Endodermal cell (in vitro differentiated cells): Measurements from ENCODE around the gene GRID1. TPM values are rescaled to one million over a fixed set of nuclear protein-coding genes. Genes with fewer than 3 reads are reported as not detected.
A peak's percentile ranks its signal among the peaks of the same experiment; 100 is the strongest.
"Not testable (repeated sequence)": the region's sequence is repeated elsewhere in the genome, so short reads cannot be mapped to it uniquely, and the experiment has no call there.

Experiments
- DNase-seq: peaks from one replicate; pipeline ENCODE4 v3.0.0-alpha.2; 2017
- H3K27ac ChIP-seq: 2 replicates; pipeline ENCODE4 v1.5.1; 2013; ENCODE audit warnings: mild to moderate bottlenecking, low read depth, low read length, moderate library complexity
- H3K27me3 ChIP-seq: 2 replicates; pipeline ENCODE4 v1.6.1; 2013; ENCODE audit warnings: mild to moderate bottlenecking, low read length, moderate library complexity; ENCODE audit not compliant: insufficient read depth, control insufficient read depth, poor library complexity, severe bottlenecking
- H3K36me3 ChIP-seq: 2 replicates; pipeline ENCODE4 v1.7.0; 2013; ENCODE audit warnings: mild to moderate bottlenecking, low read length, moderate library complexity; ENCODE audit not compliant: control insufficient read depth, insufficient read depth
- H3K4me1 ChIP-seq: one replicate; pipeline ENCODE4 v1.7.0; 2013; ENCODE audit warnings: low read length; ENCODE audit not compliant: control insufficient read depth, insufficient read depth
- H3K4me3 ChIP-seq: 2 replicates; pipeline ENCODE4 v1.5.1; 2013; ENCODE audit warnings: mild to moderate bottlenecking, low read length, moderate library complexity
- H3K9ac ChIP-seq: 2 replicates; pipeline ENCODE4 v1.6.1; 2013; ENCODE audit warnings: mild to moderate bottlenecking, low read length, moderate library complexity; ENCODE audit not compliant: poor library complexity, severe bottlenecking; ENCODE audit errors: extremely low read depth
- H3K9me3 ChIP-seq: 2 replicates; pipeline ENCODE4 v1.6.1; 2013; ENCODE audit warnings: mild to moderate bottlenecking, low read length, moderate library complexity; ENCODE audit not compliant: control insufficient read depth
- H3K27ac Mint-ChIP-seq: 2 replicates; pipeline ENCODE4 v1.8.0; 2020; ENCODE audit warnings: mixed read lengths
- H3K27me3 Mint-ChIP-seq: 2 replicates; pipeline ENCODE4 v1.8.0; 2021; ENCODE audit warnings: mild to moderate bottlenecking, mixed read lengths; ENCODE audit not compliant: insufficient read depth
- H3K36me3 Mint-ChIP-seq: 2 replicates; pipeline ENCODE4 v1.8.0; 2020; ENCODE audit warnings: low read depth, mixed read lengths
- H3K4me1 Mint-ChIP-seq: 2 replicates; pipeline ENCODE4 v1.8.0; 2020; ENCODE audit warnings: mixed read lengths
- H3K4me3 Mint-ChIP-seq: 2 replicates; pipeline ENCODE4 v1.8.0; 2020; ENCODE audit warnings: mild to moderate bottlenecking, moderate library complexity, mixed read lengths
- H3K9me3 Mint-ChIP-seq: 2 replicates; pipeline ENCODE4 v1.8.0; 2020; ENCODE audit warnings: mild to moderate bottlenecking, mixed read lengths
- CTCF ChIP-seq: fragments of 200-600 bp; sonication (generic); conservative IDR thresholded peaks from 2 replicates; pipeline ENCODE4 v1.5.0; 2021; ENCODE audit warnings: antibody characterized with exemption, mild to moderate bottlenecking
- WGBS, 2 experiments: methylation state at CpG; one replicate each; pipeline versions ENCODE4 v1.1.5 to v1.1.7; 2013; ENCODE audit warnings: missing lambda C conversion rate in 2 of 2, mixed read lengths in 1 of 2; ENCODE audit not compliant: insufficient coverage in 1 of 2, insufficient read length in 1 of 2; 5-methylcytosine and 5-hydroxymethylcytosine counted together
- total RNA-seq, 2 donors: library from RNA; stranded (reverse); fragmentation: NEBNext Ultra II Directional in 1 of 2; extraction: Animal tissue kit (Norgen Biotek cat#: 25700) in 1 of 2; gene quantifications; 2 replicates in 1 of 2; 3 replicates in 1 of 2; pipeline ENCODE4 v1.2.1, GENCODE V29; 2021

The GRID1 gene
- total RNA-seq, 2 donors from 2014 or later: 0.13 to 0.53 TPM

- H3K4me1 Mint-ChIP-seq: peaks cover 16% of the 10 kb centered on the region
- H3K27ac Mint-ChIP-seq: no peak overlapping the region
- 7 to 8% methylated on average over 38 to 53 of the region's 53 CpGs for WGBS, 2 experiments
- H3K4me3 Mint-ChIP-seq: peak overlapping the region; percentile 51
- Histone ChIP-seq H3K4me1 (no peaks in the 10 kb centered on the region), H3K36me3 (no peaks in the 10 kb centered on the region), H3K27me3 (peaks cover 13% of the 10 kb centered on the region), H3K27ac (no peak overlapping the region), H3K9ac (peak overlapping the region; percentile 20), H3K9me3 (no peaks in the 10 kb centered on the region), H3K4me3 (peak overlapping the region; percentile 71)
- no peaks in the 10 kb centered on the region for H3K9me3 Mint-ChIP-seq
- no peaks in the 10 kb centered on the region for H3K36me3 Mint-ChIP-seq
- peak; percentile 42 for TF ChIP-seq CTCF
- peaks cover 51% of the 10 kb centered on the region for H3K27me3 Mint-ChIP-seq
- peak; percentile 96 for DNase-seq
Observed at GRCh38 chr10:86389441-86390193, 23.0 kb upstream of the GRID1 start.

- H3K4me1 ChIP-seq, H3K9ac ChIP-seq, H3K27ac Mint-ChIP-seq, H3K9me3 ChIP-seq, H3K9me3 Mint-ChIP-seq, H3K36me3 Mint-ChIP-seq, DNase-seq, H3K27ac ChIP-seq, H3K36me3 ChIP-seq: not testable (repeated sequence)
- Mint-ChIP-seq H3K4me3 (peak overlapping the region; percentile 51), H3K27me3 (peaks cover 54% of the 10 kb centered on the region), H3K4me1 (peaks cover 16% of the 10 kb centered on the region)
- peak overlapping the region; percentile 71 for H3K4me3 ChIP-seq
- H3K27me3 ChIP-seq: peaks cover 13% of the 10 kb centered on the region
- 85 to 90% methylated on average over 9 to 12 of the region's 12 CpGs for WGBS, 2 experiments
Observed at GRCh38 chr10:86389109-86389440, 22.5 kb upstream of the GRID1 start.

- Histone ChIP-seq H3K36me3 (no peaks in the 10 kb centered on the region), H3K27ac (no peak overlapping the region), H3K9ac (no peak overlapping the region), H3K27me3 (peaks cover 13% of the 10 kb centered on the region), H3K4me1 (no peaks in the 10 kb centered on the region), H3K9me3 (no peaks in the 10 kb centered on the region), H3K4me3 (no peak overlapping the region)
- no peaks in the 10 kb centered on the region for H3K9me3 Mint-ChIP-seq
- H3K4me1 Mint-ChIP-seq: peaks cover 16% of the 10 kb centered on the region
- WGBS, 2 experiments: 75 to 81% methylated on average over 11 to 13 of the region's 13 CpGs
- TF ChIP-seq CTCF: no peak
- H3K27me3 Mint-ChIP-seq: peaks cover 54% of the 10 kb centered on the region
- H3K36me3 Mint-ChIP-seq: no peaks in the 10 kb centered on the region
- DNase-seq: peak; percentile 70
- no peak overlapping the region for H3K4me3 Mint-ChIP-seq
- H3K27ac Mint-ChIP-seq: no peak overlapping the region
Observed at GRCh38 chr10:86388119-86388704, 21.6 kb upstream of the GRID1 start.
